Suppressor macrophage treated with lipopolysaccharide for 1 hour (primary cell): ENCODE results near the gene INO80C.

Source experiments
- DNase-seq, 3 donors: peaks; one replicate each; pipeline ENCODE4 v3.0.0-alpha.2; 2020 to 2022

INO80C gene

DNA sequence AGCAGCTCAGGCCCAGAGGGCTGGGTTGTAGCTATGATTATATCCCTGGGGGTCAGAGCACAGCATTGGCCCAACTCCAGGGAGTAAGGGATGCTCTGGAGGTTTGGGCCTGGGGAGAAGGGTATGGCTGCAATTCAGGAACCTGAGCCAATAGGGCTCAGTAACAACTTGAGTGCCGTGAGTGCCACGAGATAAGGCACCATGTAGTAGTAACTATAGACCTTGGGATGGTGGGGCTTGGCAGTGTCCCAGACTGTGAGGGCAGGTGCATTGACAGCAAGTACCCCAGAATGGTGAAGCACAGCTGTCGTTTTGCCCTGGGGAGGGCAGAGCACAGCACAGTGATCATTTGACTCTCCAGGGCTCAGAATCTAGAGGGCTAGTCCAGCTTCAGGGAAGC is 75.5 kb downstream of the INO80C start:
- DNase-seq, result no peak

DNA sequence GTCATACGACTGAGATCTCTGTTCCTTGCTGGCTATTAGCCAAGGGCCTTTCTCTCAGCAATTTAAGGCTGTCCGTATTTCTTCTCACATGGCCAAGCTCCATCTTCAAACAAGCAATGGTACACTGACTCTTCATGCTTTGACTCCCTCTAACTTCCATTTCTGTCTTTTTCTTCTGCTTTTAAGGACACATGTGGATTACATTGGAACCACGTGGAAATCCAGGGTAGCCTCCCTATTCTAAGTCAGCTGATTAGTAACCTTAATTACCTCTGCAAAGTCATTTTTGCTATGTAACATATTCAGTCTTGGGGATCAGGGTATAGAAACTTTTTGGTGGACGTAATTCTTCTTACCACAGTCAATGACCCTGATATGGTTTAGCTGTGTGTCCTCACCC is 79.2 kb downstream of the INO80C start:
- no peak for DNase-seq
